B cell (primary cell): ENCODE results near the gene CYP4F22. TPM values are rescaled to one million over a fixed set of nuclear protein-coding genes. Genes with fewer than 3 reads are reported as not detected.

Experiments
- ATAC-seq: fragments of 200-7000 bp; cut with Tn5 transposase; one replicate; pipeline ENCODE4 v1.10.0; 2021; ENCODE audit warnings: low read depth, mild to moderate bottlenecking, moderate number of reproducible peaks, moderate library complexity
- CTCF ChIA-PET: fragments of 350-600 bp; sonication (Branson Sonifier 250); formaldehyde crosslinking; loops from one replicate; lab custom pipeline; 2021; ENCODE audit warnings: antibody characterized with exemption, inconsistent platforms; lab: Charles Lee
- POLR2A ChIA-PET: fragments of 350-600 bp; sonication (Branson Sonifier 250); formaldehyde crosslinking; loops from one replicate; lab custom pipeline; 2021; ENCODE audit warnings: antibody characterized with exemption; lab: Charles Lee
- DNase-seq: peaks from one replicate; pipeline ENCODE4 v3.0.0; 2013
- H2AFZ ChIP-seq: 2 replicates; pipeline ENCODE4 v1.6.1; 2012; ENCODE audit warnings: mild to moderate bottlenecking, low read depth, low read length; ENCODE audit not compliant: insufficient read depth, poor library complexity, severe bottlenecking
- H3K27ac ChIP-seq, 2 donors: 1 replicate in 1 of 2; 2 replicates in 1 of 2; pipeline ENCODE4 v1.5.1; 2012 to 2013; ENCODE audit warnings: low read length in 2 of 2, mild to moderate bottlenecking in 2 of 2, moderate library complexity in 1 of 2
- H3K27me3 ChIP-seq, 4 experiments: fragments of 200-600 bp in 1 of 4; sonication (generic) in 1 of 4; replicated peaks in 1 of 4; 1 replicate in 2 of 4; 2 replicates in 2 of 4; pipeline versions ENCODE4 v1.6.1 to v1.7.0; 2013 to 2016; ENCODE audit warnings: low read length in 3 of 4, mild to moderate bottlenecking in 2 of 4, mixed read lengths in 1 of 4, moderate library complexity in 1 of 4; ENCODE audit not compliant: insufficient read depth in 4 of 4, control insufficient read depth in 3 of 4; ENCODE audit errors: control extremely low read depth in 1 of 4
- H3K36me3 ChIP-seq, 2 experiments: replicated peaks in 1 of 2; 1 replicate in 1 of 2; 2 replicates in 1 of 2; pipeline versions ENCODE4 v1.6.1 to v1.7.1; 2013; ENCODE audit warnings: low read length in 1 of 2; ENCODE audit not compliant: insufficient read depth in 2 of 2, control insufficient read depth in 1 of 2; ENCODE audit errors: control extremely low read depth in 1 of 2, extremely low read depth in 1 of 2
- H3K4me1 ChIP-seq, 2 donors: fragments of 200-600 bp in 1 of 2; sonication (generic) in 1 of 2; 1 replicate in 1 of 2; 2 replicates in 1 of 2; pipeline versions ENCODE4 v1.5.1 to v1.6.1; 2013 to 2017; ENCODE audit warnings: low read length in 2 of 2; ENCODE audit not compliant: control insufficient read depth in 2 of 2, insufficient read depth in 2 of 2
- H3K4me2 ChIP-seq: replicated peaks from 2 replicates; pipeline ENCODE3; 2012; ENCODE audit warnings: mild to moderate bottlenecking, low read depth, low read length; ENCODE audit not compliant: poor library complexity, severe bottlenecking
- H3K4me3 ChIP-seq, 5 experiments: fragments of 200-600 bp in 1 of 5; sonication (generic) in 1 of 5; 1 replicate in 3 of 5; 2 replicates in 2 of 5; pipeline versions ENCODE4 v1.5.1 to v1.7.0; 2011 to 2016; ENCODE audit warnings: low read length in 4 of 5, mild to moderate bottlenecking in 4 of 5, low read depth in 2 of 5, control low read depth in 1 of 5, moderate library complexity in 1 of 5; ENCODE audit not compliant: insufficient read depth in 1 of 5; ENCODE audit errors: control extremely low read depth in 1 of 5, extremely low read depth in 1 of 5
- H3K79me2 ChIP-seq: fragments of 200-600 bp; sonication (generic); one replicate; pipeline ENCODE4 v1.6.0; 2016; ENCODE audit warnings: low read length; ENCODE audit not compliant: control insufficient read depth, insufficient read depth
- H3K9ac ChIP-seq: fragments of 200-600 bp; sonication (generic); 2 replicates; pipeline ENCODE4 v1.6.1; 2017; ENCODE audit warnings: mild to moderate bottlenecking, low read length, moderate library complexity
- H3K9me3 ChIP-seq, 3 donors: one replicate each; pipeline versions ENCODE4 v1.6.1 to v1.7.1; 2013; ENCODE audit warnings: low read length in 2 of 3; ENCODE audit not compliant: control insufficient read depth in 2 of 3, insufficient read depth in 1 of 3; ENCODE audit errors: control extremely low read depth in 1 of 3
- H4K20me1 ChIP-seq: 2 replicates; pipeline ENCODE4 v1.6.0; 2012; ENCODE audit warnings: mild to moderate bottlenecking, low read length; ENCODE audit not compliant: insufficient read depth, control insufficient read depth, poor library complexity, severe bottlenecking
- H3K27ac Mint-ChIP-seq: one replicate; pipeline ENCODE4 v1.8.0; 2021; ENCODE audit warnings: mixed read lengths
- H3K27me3 Mint-ChIP-seq: one replicate; pipeline ENCODE4 v1.8.0; 2021; ENCODE audit warnings: mixed read lengths
- H3K4me1 Mint-ChIP-seq: one replicate; pipeline ENCODE4 v1.8.0; 2021; ENCODE audit warnings: mixed read lengths
- H3K4me3 Mint-ChIP-seq: one replicate; pipeline ENCODE4 v1.8.0; 2021; ENCODE audit warnings: mixed read lengths
- H3K9me3 Mint-ChIP-seq: one replicate; pipeline ENCODE4 v1.8.0; 2022; ENCODE audit warnings: mixed read lengths; ENCODE audit not compliant: insufficient read depth
- EZH2 ChIP-seq: IDR thresholded peaks from 2 replicates; pipeline ENCODE4 v1.6.1; 2012; ENCODE audit warnings: borderline replicate concordance, low read depth, mild to moderate bottlenecking, moderate library complexity, low read length; ENCODE audit not compliant: insufficient read depth, poor library complexity, severe bottlenecking
- WGBS: methylation state at CpG from one replicate; pipeline ENCODE4 v1.1.5; 2013; ENCODE audit warnings: missing lambda C conversion rate; ENCODE audit not compliant: insufficient coverage; 5-methylcytosine and 5-hydroxymethylcytosine counted together
- intact Hi-C: fragments of 100-400 bp; cut with micrococcal nuclease; formaldehyde crosslinking; loops from one replicate; pipeline ENCODE4 v1.10.0; 2022
- polyA plus RNA-seq: library from polyadenylated mRNA; depleted of rRNA; stranded (reverse); fragments of >200 nt; gene quantifications from 2 replicates; pipeline ENCODE4 v1.2.3, GENCODE V29; 2012
- total RNA-seq, 2 donors: library from RNA; stranded (reverse); fragments of 120-200 nt in 1 of 2; gene quantifications; 1 replicate in 1 of 2; 2 replicates in 1 of 2; pipeline versions ENCODE4 v1.2.3 to v1.2.4, GENCODE V29; 2013 to 2022
- TF ChIP-seq, protein P1 (sequence below): fragments of 200-600 bp; IDR thresholded peaks from one replicate; pipeline ENCODE4 v1.8.0; 2022; ENCODE audit warnings: antibody characterized with exemption, mild to moderate bottlenecking

The CYP4F22 gene
- total and polyA plus RNA-seq, 2 donors (not counting 1 experiment from before 2014, with no cell fraction given), result 0.03 TPM; not detected in 1

DNA sequence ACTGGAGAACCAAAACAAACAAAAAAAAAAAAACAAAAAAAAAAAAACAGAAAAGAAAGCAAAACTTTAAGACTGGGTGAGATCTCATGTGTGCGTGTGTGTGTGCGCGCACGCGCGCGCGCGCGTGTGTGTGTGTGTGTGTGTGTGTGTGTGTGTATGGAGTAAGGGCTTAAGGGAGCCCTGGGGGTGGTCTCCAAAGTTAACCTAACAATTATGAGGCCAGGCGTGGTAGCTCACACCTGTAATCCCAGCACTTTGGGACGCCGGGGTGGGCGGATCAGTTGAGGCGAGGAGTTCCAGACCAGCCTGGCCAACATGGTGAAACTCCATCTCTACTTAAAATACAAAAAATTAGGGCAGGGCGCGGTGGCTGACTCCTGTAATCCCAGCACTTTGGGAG lies 46.7 kb downstream of the CYP4F22 start:
- H3K4me1 Mint-ChIP-seq, result peaks cover 23% of the 10 kb centered on the region
- ATAC-seq (no peak), DNase-seq (no peak)
- peaks cover 16% of the 10 kb centered on the region for H3K27me3 Mint-ChIP-seq
- H3K9me3 Mint-ChIP-seq, result no peaks in the 10 kb centered on the region
- no peak overlapping the region for H3K4me2 ChIP-seq
- H3K36me3 ChIP-seq, result no peaks in the 10 kb centered on the region
- H3K9me3 ChIP-seq, result peaks cover 0 to 20% (median 0%) of the 10 kb centered on the region in 3 donors
- H4K20me1 ChIP-seq, result no peaks in the 10 kb centered on the region
- no peak overlapping the region for H2AFZ ChIP-seq
- peaks cover 0 to 33% (median 8%) of the 10 kb centered on the region in 4 experiments for H3K27me3 ChIP-seq
- peaks cover 24 to 27% of the 10 kb centered on the region in 2 donors for H3K4me1 ChIP-seq
- intact Hi-C loops, result loop anchor here (10.0 kb wide), 1 partner anchor 1810 kb away; a partner anchor contains a TSS
- H3K27ac Mint-ChIP-seq, result no peak overlapping the region
- H3K9ac ChIP-seq, result no peak overlapping the region
- H3K27ac ChIP-seq, result no peak overlapping the region
- H3K4me3 ChIP-seq, result no peak overlapping the region
- WGBS, result 79% methylated on average over 14 of the region's 17 CpGs
- ChIA-PET CTCF (interaction anchor here (0.6 to 9.3 kb wide), 23 partner anchors 10 to 1192 kb away, joined by 3 to 145 read pairs (median 4); partner anchors contain the start of genes AKAP8 and AKAP8L), POLR2A (interaction anchor here (0.8 kb wide), 1 partner anchor 378 kb away, joined by 6 read pairs; no protein-coding TSS in a partner anchor)
- H3K79me2 ChIP-seq, result no peaks in the 10 kb centered on the region
- peak overlapping the region; percentile 44 for H3K4me3 Mint-ChIP-seq
- TF ChIP-seq, protein P1, sequence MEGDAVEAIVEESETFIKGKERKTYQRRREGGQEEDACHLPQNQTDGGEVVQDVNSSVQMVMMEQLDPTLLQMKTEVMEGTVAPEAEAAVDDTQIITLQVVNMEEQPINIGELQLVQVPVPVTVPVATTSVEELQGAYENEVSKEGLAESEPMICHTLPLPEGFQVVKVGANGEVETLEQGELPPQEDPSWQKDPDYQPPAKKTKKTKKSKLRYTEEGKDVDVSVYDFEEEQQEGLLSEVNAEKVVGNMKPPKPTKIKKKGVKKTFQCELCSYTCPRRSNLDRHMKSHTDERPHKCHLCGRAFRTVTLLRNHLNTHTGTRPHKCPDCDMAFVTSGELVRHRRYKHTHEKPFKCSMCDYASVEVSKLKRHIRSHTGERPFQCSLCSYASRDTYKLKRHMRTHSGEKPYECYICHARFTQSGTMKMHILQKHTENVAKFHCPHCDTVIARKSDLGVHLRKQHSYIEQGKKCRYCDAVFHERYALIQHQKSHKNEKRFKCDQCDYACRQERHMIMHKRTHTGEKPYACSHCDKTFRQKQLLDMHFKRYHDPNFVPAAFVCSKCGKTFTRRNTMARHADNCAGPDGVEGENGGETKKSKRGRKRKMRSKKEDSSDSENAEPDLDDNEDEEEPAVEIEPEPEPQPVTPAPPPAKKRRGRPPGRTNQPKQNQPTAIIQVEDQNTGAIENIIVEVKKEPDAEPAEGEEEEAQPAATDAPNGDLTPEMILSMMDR, result no peak
- no peak for TF ChIP-seq EZH2
